Measurements from ENCODE around the gene EVX1.

EVX1 gene

GRCh38 chr7:27250557-27251070, 8.0 kb downstream of the EVX1 start:
- no peak for DNase-seq

GRCh38 chr7:27251136-27251651, 8.6 kb downstream of the EVX1 start:
- no peak for DNase-seq

GRCh38 chr7:27251652-27252590, 9.3 kb downstream of the EVX1 start:
- no peak for DNase-seq

- no peak for DNase-seq
Observed at GRCh38 chr7:27254625-27255024, 12.0 kb downstream of the EVX1 start.

- no peak for DNase-seq
Observed at GRCh38 chr7:27260211-27260610, 17.6 kb downstream of the EVX1 start.

- no peak for DNase-seq
Observed at GRCh38 chr7:27262121-27262520, 19.5 kb downstream of the EVX1 start.

- no peak for DNase-seq
Observed at GRCh38 chr7:27263781-27264180, 21.2 kb downstream of the EVX1 start.

GRCh38 chr7:27269455-27269854, 26.9 kb downstream of the EVX1 start:
- no peak for DNase-seq

- DNase-seq = no peak
Observed at GRCh38 chr7:27271384-27271783, 28.8 kb downstream of the EVX1 start.

GRCh38 chr7:27277628-27278027, 35.0 kb downstream of the EVX1 start:
- no peak for DNase-seq

- DNase-seq = no peak
Observed at GRCh38 chr7:27283558-27283957, 41.0 kb downstream of the EVX1 start.

GRCh38 chr7:27295236-27295635, 52.6 kb downstream of the EVX1 start:
- DNase-seq = no peak

- no peak for DNase-seq
Observed at GRCh38 chr7:27297356-27297755, 54.8 kb downstream of the EVX1 start.

Measured in T-helper 2 cell (primary cell).